ENCODE measurements around the gene OSBPL1A.

OSBPL1A gene

GRCh38 chr18:24428709-24429108 lies 31.1 kb upstream of the OSBPL1A start:
- TF ChIP-seq CTCF (IDR thresholded peaks at IDR 0.05; ENCODE audit: insufficient read depth, low read length) (no peak), REST (IDR thresholded peaks at IDR 0.05; ENCODE audit: insufficient replicate concordance, low read depth) (no peak), SPI1 (IDR thresholded peaks at IDR 0.05; ENCODE audit: borderline replicate concordance, low read depth) (no peak), POLR2AphosphoS5 (IDR thresholded peaks at IDR 0.05; ENCODE audit: low read depth) (no peak)
- no peaks in the 10 kb centered on the region for H3K27me3 ChIP-seq (ENCODE audit: insufficient read depth, poor library complexity, severe bottlenecking)
- DNase-seq (ENCODE audit: low read depth in 1 of 2, low spot score in 1 of 2) = no peak
- H3K27ac ChIP-seq (replicated peaks) = no peak overlapping the region
- no peak overlapping the region for H3K4me3 ChIP-seq (replicated peaks; ENCODE audit: insufficient read depth, low read length)

- TF ChIP-seq REST (IDR thresholded peaks at IDR 0.05; ENCODE audit: insufficient replicate concordance, low read depth) (no peak), GABPA (IDR thresholded peaks at IDR 0.05; ENCODE audit: low read depth) (no peak), SPI1 (IDR thresholded peaks at IDR 0.05; ENCODE audit: borderline replicate concordance, low read depth) (no peak), CTCF (IDR thresholded peaks at IDR 0.05; ENCODE audit: insufficient read depth, low read length) (no peak), POLR2AphosphoS5 (IDR thresholded peaks at IDR 0.05; ENCODE audit: low read depth) (no peak)
- peak in 1 of 2 experiments; percentile 49 for DNase-seq (ENCODE audit: low read depth in 1 of 2, low spot score in 1 of 2)
These were observed 29.9 kb upstream of the OSBPL1A start for GRCh38 chr18:24427484-24427883.

GRCh38 chr18:24426398-24427294 lies 29.0 kb upstream of the OSBPL1A start, which contains the start of gene IMPACT:
Gene IMPACT (plus strand): TSS chr18:24426670. CDS start chr18:24426757, 87 bp downstream.
- H3K27ac ChIP-seq (replicated peaks) = peak within 1 kb of the TSS; percentile 93
- TF ChIP-seq SPI1 (IDR thresholded peaks at IDR 0.05; ENCODE audit: borderline replicate concordance, low read depth) = peak; percentile 30
- TF ChIP-seq POLR2AphosphoS5 (IDR thresholded peaks at IDR 0.05; ENCODE audit: low read depth) = peak; percentile 91
- peak; percentile 98 for TF ChIP-seq GABPA (IDR thresholded peaks at IDR 0.05; ENCODE audit: low read depth)
- TF ChIP-seq REST (IDR thresholded peaks at IDR 0.05; ENCODE audit: insufficient replicate concordance, low read depth) = peak; percentile 69
- TF ChIP-seq CTCF (IDR thresholded peaks at IDR 0.05; ENCODE audit: insufficient read depth, low read length) = no peak
- no peaks in the 10 kb centered on the region for H3K27me3 ChIP-seq (ENCODE audit: insufficient read depth, poor library complexity, severe bottlenecking)
- peak; percentile 85 to 86 for DNase-seq (ENCODE audit: low read depth in 1 of 2, low spot score in 1 of 2)
- H3K4me3 ChIP-seq (replicated peaks; ENCODE audit: insufficient read depth, low read length) = peak within 1 kb of the TSS; percentile 70

More at GRCh38 chr18:24427484-24427883, 29.9 kb upstream of the OSBPL1A start:
- H3K27me3 ChIP-seq (ENCODE audit: insufficient read depth, poor library complexity, severe bottlenecking) = no peaks in the 10 kb centered on the region
- H3K4me3 ChIP-seq (replicated peaks; ENCODE audit: insufficient read depth, low read length) = peak overlapping the region; percentile 70
- H3K27ac ChIP-seq (replicated peaks) = peak overlapping the region; percentile 93

All from HL-60 (cell line).